ENCODE data around the gene COX6A2.

The COX6A2 gene

GRCh38 chr16:31410082-31410481, 18.1 kb downstream of the COX6A2 start:
- no peak for DNase-seq (ENCODE audit: low read depth)

- no peak for DNase-seq (ENCODE audit: low read depth)
Observed at GRCh38 chr16:31409433-31409832, 18.7 kb downstream of the COX6A2 start.

DNA sequence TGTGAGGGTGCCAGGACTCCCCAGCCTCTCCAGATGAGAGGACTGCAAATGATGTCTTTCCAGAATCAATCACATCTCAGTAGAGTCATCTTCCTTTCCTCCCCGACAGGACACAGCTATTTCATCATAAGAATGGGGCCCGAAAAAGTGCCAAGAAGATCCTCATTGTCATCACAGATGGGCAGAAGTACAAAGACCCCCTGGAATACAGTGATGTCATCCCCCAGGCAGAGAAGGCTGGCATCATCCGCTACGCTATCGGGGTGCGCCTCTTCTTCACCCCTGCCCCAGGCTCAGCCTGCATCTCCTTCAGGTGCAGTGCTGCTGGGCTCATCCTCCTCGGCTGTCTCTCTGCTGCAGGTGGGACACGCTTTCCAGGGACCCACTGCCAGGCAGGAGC, 20.8 kb downstream of the COX6A2 start:
- DNase-seq (ENCODE audit: low read depth), result no peak

- no peak for DNase-seq (ENCODE audit: low read depth)
Observed at GRCh38 chr16:31404353-31405064, 23.7 kb downstream of the COX6A2 start.

DNA sequence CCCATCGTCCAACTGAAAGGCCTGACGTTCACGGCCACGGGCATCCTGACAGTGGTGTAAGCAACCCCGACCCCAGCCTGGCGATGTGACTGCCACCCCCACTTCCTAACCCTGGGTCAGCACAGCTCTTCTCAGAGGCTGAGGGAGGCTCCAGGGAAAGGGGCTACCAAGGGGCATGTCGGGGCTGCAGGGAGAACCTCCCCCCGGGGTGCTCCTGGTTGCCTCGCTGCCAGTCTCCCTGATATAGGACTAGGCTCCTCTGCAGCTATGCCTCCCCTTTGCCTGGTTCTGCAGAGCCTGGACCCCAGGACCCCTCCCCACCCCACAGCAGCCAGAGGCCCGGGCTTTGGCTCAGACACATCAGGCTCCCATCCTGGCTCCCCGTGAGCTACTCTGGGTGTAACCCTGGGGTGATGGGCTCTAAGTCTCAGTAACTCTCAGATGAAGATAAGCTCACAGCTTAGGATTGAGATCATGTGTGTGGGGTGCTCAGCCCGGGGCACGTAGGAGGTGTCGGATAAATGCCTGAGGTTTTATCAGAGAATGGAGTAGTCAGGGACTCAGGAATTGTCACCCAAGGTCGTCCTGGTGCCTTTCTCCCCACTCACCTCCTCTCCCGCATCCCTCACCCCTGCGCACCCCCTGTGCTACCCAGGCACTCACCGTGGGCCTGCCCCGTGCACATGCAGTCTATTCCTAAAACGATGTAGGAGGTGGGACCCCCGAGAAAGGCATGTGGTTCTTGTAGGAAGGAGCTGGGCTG, 24.4 kb downstream of the COX6A2 start:
- no peak for DNase-seq (ENCODE audit: low read depth)

- no peak for DNase-seq (ENCODE audit: low read depth)
Observed at GRCh38 chr16:31402687-31403086, 25.5 kb downstream of the COX6A2 start.

DNA sequence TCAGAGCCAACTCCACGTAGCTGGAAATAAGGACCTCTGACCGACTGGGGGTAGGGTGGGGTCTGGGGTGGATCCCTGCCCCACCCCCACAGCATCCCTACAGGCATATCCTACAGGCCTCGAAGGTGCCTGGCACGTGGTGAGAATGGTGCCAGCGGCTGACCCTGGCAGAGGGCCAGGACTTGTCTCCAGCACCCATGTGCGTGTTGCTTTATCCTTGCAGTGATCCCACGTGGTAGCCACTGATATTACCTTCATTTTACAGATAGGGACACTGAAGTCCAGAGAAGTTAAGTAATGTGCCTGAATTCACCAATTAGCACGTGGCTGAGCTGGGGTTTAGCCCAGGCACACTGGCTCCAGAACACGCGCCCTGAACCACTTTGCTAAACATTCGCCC, 26.7 kb downstream of the COX6A2 start:
- DNase-seq (ENCODE audit: low read depth), result no peak

- no peak for DNase-seq (ENCODE audit: low read depth)
Observed at GRCh38 chr16:31400191-31400590, 28.0 kb downstream of the COX6A2 start.

DNA sequence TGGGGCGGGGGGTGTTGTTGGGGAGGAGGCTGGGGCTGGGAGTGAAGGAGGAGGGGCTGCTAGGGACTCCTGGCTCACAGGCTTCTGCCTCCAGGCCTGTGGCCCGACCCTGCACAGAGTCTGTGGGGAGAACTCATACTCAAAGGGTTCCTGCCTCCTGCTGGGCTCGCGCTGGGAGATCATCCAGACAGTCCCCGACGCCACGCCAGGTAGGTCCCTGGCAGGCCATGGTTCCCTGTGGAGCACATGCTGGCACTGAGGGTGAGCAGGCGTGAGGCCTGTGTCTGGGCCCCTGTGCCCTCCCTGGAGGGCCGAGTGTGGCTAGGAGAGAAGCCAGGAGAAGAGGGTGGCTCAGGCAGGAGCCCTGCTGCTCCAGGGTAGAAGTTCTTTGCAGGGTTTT, 30.5 kb downstream of the COX6A2 start:
- no peak for DNase-seq (ENCODE audit: low read depth)

- no peak for DNase-seq (ENCODE audit: low read depth)
Observed at GRCh38 chr16:31397096-31397660, 31.0 kb downstream of the COX6A2 start.

DNA sequence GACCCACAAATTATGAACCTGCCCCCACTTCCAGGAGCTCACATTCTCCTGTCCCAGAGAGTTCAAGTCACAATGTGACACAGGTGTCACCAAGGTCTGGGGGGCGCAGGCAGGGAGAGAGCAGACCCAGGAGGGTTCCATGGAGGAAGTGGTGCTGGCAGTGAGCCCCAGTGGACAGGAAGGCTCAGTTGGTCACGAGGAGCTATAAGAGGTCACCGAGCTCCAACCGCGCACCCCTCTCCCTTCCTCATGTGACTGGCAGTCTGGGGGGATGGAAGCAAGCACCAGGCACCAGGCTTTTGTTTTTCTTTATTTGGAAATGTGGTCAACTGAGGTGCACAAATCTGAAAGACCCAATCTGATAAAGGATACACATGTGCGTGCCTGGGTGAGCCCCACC, 32.5 kb downstream of the COX6A2 start:
- no peak for DNase-seq (ENCODE audit: low read depth)

DNA sequence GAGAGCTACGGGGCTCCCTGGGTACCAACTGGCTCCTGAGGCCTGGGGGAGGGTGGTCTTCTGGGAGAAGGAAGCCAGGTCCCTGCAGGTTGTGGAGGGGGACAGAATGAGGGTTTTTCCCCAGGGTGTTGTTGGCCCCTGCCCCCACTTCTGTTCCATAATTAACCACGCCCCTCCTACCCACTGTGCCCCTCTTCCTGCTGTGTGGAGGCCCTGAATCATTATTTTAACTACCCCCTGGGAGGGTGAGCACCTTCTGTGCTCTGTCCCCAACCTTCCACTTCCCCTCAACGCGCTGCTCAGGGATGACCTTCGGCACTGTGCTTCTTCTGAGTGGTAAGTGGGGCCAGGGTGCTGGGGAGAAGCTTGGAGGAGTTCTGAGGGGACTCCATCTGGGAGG, 35.1 kb downstream of the COX6A2 start, which contains the start of gene ITGAD:
Gene ITGAD (plus strand): TSS at position 280 of the 400 bp plus-strand sequence. CDS start 26 bp downstream, at position 306.
- no peak for DNase-seq (ENCODE audit: low read depth)

- DNase-seq (ENCODE audit: low read depth), result no peak
Observed at GRCh38 chr16:31390504-31391041, 37.6 kb downstream of the COX6A2 start.

DNA sequence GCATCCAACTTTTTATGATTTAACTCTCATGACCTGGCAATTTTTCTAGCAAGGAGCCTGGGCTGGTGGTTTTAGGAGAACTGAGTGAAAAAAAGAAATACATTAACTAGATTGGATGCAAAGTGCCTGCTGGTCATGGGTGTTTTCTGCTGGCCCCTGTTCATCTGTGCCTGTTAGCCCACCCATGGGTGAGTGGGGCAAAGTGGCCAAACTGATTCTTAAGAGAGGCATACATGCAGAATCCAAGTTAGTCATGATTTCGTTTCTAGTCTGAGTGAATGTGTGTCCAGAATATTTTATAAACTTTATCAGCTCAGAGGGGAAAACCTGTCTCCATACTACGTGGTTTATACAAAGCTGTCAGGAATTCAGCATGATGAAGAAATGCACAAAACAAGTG, 39.6 kb downstream of the COX6A2 start:
- DNase-seq (ENCODE audit: low read depth), result no peak

GRCh38 chr16:31386157-31386984, 41.8 kb downstream of the COX6A2 start:
- peak; percentile 12 for DNase-seq (ENCODE audit: low read depth)

DNA sequence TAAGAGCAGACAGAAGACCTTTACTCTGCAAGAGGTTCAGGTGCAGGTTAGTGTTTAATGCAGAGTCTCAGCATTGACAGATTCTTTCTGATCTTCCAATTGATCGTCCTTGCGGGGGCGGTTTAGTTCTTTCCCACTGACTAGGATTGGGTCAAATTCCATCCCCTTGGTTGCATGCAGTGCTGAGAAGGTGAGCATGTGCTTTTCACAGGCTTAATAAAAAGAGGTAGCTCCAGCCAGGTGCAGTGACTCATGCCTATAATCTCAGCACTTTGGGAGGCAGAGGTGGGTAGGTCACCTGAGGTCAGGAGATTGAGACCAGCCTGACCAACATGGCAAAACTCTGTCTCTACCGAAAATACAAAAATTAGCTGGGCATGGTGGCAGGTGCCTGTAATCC, 42.5 kb downstream of the COX6A2 start:
- no peak for DNase-seq (ENCODE audit: low read depth)

- peak; percentile 63 for DNase-seq (ENCODE audit: low read depth)
Observed at GRCh38 chr16:31382485-31383161, 45.5 kb downstream of the COX6A2 start.

- no peak for DNase-seq (ENCODE audit: low read depth)
Observed at GRCh38 chr16:31380201-31380600, 48.0 kb downstream of the COX6A2 start.

Measured in activated T-cell treated with anti-CD3 and anti-CD28 coated beads for 48 hours (primary cell).